AG10803 (cell line): ENCODE results near the gene RAC3.

Source experiments
- DNase-seq: peaks from one replicate; pipeline ENCODE4 v3.0.0; 2010; ENCODE audit warnings: low read depth
- H3K4me3 ChIP-seq: 2 replicates; pipeline ENCODE4 v1.5.1; 2011; ENCODE audit warnings: mild to moderate bottlenecking, low read length, control low read depth
- TF ChIP-seq, protein P1 (sequence below): conservative IDR thresholded peaks from 2 replicates; pipeline ENCODE4 v1.5.1; 2011; ENCODE audit warnings: mild to moderate bottlenecking, low read length, control low read depth, inconsistent platforms

RAC3 gene

DNA sequence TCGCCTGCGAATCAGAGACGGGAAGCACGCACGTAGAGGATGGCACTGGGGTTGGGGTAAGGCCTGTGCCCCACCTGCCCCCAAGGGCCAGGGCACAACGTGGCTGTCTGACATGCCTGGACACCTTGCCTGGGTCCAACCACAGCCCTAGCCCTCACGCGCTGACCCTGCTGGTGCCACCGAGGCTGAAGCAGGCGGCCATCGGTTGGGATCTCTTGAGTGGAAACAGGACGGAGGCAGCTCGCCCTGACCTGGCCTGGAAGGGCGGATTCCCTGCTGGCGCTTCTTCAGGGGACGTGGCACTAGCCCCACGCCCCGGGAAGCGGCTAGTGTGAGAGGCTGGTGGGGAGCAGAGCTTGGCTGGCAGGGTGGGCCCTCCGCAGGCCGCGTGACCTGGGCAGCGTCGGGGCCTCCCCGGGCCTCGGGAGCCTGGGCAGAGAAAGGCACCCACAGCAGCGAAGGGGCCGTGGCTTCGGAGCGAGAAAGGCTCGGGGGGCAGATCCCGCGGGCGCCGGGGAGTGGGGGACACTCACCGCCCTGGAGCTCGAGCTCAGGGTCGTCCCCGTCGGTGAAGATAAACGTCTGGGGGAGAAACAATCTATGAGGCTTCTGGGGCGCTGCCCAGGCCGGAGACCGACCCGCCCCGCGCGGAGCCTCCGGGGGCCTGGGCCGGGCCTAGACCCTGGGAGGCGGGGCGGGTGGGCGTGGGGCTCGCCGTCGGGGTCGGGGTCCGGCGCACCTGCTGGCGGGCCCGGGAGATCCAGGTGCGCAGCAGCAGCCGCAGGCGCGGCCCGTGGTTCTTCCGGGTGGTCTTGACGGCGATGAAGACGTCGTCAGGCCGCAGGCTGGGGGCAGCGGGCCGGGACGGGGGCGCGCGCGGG lies 19.5 kb downstream of the RAC3 start:
- TF ChIP-seq, protein P1, sequence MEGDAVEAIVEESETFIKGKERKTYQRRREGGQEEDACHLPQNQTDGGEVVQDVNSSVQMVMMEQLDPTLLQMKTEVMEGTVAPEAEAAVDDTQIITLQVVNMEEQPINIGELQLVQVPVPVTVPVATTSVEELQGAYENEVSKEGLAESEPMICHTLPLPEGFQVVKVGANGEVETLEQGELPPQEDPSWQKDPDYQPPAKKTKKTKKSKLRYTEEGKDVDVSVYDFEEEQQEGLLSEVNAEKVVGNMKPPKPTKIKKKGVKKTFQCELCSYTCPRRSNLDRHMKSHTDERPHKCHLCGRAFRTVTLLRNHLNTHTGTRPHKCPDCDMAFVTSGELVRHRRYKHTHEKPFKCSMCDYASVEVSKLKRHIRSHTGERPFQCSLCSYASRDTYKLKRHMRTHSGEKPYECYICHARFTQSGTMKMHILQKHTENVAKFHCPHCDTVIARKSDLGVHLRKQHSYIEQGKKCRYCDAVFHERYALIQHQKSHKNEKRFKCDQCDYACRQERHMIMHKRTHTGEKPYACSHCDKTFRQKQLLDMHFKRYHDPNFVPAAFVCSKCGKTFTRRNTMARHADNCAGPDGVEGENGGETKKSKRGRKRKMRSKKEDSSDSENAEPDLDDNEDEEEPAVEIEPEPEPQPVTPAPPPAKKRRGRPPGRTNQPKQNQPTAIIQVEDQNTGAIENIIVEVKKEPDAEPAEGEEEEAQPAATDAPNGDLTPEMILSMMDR = no peak
- H3K4me3 ChIP-seq = peak overlapping the region; percentile 80
- peak; percentile 36 for DNase-seq

DNA sequence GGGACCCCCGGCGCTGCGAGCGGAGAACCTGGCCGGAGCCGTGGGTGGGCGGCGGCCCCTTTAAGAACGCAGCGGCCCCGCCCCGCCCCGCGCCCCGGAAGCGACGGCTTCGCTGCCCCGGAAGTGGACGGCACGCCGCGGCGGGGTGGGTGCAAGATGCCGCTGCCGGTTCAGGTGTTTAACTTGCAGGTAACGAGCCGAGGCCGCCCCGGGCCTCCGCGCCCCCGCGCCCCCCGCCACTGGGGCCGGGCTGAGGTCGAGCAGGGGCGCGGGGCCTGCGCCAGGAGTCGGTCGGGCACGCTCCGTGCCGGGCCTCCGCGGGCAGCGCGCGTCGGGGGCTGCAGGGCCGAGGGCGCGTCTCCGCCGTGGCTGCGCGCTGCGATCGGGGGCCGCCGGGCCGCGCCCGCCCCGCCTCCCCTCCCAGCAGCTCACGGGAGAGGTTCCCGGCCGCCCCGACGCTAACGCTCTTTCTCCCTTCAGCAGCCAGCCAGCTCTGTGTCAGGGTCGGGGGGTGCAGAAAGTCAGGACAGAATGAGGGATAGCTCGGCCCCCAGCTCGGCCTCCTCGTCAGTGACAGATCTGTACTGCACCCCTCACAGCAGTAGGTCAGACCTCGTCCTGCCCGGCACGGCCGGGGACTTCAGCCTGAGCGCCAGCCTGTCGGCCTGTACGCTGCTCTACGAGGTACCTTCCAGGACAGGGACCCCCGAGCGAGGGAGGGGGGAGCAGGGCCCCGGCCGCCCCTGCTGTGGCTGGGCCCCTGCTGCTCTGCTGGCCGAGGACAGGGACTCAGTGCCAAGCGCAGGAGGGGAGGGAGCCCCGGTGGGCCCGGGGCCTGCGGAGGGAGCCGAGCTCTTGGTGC lies 20.5 kb downstream of the RAC3 start, which contains the start of the genes GPS1 and RFNG:
GPS1 (plus strand) TSS at position 123 of the 862 bp plus-strand sequence; CDS start at position 157, 34 bp downstream.
RFNG (minus strand) TSS at position 36 of the 862 bp plus-strand sequence. CDS start 45 bp downstream, outside the sequence.
- peak; percentile 47 for DNase-seq
- peak within 1 kb of the TSS; percentile 80 for H3K4me3 ChIP-seq
- TF ChIP-seq, protein P1 = no peak

DNA sequence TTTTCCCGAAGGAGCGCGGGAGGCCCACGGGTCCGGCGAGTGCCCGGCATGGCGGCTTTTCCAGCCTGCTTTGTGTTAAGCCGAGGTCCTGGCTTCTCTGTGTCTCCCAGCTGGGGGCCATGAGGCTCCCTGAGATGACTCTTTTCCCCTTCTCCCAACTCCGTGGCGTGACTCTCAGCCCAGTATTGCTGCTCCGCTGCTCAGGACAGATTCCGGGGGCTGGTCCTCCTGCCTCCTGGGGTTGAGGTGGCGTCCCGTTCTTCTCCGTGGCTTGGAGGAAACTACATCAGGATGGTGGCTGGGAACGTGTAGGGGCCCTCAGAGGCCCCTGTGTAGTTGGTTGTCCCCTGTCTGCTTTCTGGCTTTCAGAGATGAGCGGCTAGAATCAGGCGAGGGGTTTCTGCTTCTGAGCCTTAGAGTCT lies 21.2 kb downstream of the RAC3 start:
- no peak for DNase-seq
- TF ChIP-seq, protein P1 = no peak
- H3K4me3 ChIP-seq = peak overlapping the region; percentile 80

DNA sequence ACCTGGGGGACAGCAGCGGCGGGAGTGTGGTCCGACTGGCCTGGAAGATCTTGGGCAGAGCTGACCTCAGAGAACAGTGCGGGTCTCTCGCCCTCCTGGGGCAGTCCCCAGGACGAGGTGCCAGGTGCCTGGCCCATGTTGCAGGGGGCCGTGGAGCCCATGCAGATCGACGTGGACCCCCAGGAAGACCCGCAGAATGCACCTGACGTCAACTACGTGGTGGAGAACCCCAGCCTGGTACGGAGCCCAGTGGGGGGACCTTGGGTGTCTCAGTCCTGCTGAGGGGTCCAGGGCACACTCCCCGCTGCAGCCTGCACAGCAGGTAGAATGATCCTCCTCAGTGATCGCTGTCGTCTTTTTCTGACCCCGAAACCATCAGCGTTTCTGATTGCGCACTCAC lies 21.7 kb downstream of the RAC3 start:
- TF ChIP-seq, protein P1 = no peak
- DNase-seq = no peak
- H3K4me3 ChIP-seq = peak overlapping the region; percentile 80

DNA sequence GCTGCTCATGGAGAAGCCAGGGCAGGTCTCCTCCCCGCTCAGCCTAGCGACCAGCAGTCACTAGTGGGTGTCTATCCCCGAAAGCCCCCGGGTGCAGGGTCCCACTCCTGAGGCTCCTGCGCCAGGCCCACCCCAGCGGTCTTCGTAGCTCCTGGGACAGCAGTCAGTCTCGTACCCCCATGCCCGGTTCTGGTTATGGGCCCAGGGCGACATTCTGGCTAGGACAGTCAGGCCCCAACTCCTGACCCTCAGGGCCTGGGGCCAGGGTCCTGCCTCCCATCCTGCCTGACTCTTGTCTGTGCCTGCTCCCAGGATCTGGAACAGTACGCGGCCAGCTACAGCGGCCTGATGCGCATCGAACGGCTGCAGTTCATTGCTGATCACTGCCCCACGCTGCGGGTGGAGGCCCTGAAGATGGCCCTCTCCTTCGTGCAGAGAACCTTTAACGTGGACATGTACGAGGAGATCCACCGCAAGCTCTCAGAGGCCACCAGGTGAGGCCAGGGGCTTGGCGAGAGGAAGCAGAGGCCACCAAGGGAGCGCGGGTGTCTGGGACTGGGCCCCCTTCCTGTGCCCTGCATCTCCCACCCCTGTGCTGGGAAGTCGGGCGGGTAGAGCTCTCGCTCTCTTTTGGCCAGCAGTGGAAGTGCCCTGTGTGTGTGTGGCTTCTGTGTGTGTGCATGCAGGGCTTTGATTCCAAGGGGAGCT lies 22.2 kb downstream of the RAC3 start:
- peak overlapping the region; percentile 80; the same call in 1 of the 2 replicates for H3K4me3 ChIP-seq

DNA sequence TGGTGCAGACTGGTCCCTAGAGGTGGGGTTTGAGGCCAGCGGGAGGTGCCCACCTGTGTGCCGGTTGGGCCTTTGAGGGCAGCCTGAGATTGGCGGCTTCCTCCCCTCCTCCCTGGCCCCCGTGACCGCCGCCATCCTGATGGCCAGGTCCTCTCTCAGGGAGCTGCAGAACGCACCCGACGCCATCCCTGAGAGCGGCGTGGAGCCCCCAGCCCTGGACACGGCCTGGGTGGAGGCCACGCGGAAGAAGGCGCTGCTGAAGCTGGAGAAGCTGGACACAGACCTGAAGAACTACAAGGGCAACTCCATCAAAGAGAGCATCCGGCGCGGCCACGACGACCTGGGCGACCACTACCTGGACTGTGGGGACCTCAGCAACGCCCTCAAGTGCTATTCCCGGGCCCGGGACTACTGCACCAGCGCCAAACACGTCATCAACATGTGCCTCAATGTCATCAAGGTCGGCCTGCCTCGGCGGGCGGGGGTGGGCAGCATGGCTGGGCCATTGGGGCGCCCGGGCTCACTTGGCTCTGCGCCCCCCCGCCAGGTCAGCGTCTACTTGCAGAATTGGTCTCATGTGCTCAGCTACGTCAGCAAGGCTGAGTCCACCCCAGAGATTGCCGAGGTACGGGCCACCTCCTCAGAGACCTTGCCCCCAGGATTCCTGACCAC lies 23.0 kb downstream of the RAC3 start:
- TF ChIP-seq, protein P1 = no peak
- DNase-seq = no peak
- no peak overlapping the region for H3K4me3 ChIP-seq

More for the DNA sequence above, 22.2 kb downstream of the RAC3 start:
- TF ChIP-seq, protein P1 = no peak
- DNase-seq = no peak
